DMS53 treated with DMSO at 0.1 percent for 48 hours (cell line): ENCODE measurements around the gene C1orf167.

Source experiments
- DNase-seq: peaks from one replicate; lab custom pipeline; 2025; ENCODE audit not compliant: unreplicated experiment; lab: John Stamatoyannopoulos, UW

The C1orf167 gene, protein sequence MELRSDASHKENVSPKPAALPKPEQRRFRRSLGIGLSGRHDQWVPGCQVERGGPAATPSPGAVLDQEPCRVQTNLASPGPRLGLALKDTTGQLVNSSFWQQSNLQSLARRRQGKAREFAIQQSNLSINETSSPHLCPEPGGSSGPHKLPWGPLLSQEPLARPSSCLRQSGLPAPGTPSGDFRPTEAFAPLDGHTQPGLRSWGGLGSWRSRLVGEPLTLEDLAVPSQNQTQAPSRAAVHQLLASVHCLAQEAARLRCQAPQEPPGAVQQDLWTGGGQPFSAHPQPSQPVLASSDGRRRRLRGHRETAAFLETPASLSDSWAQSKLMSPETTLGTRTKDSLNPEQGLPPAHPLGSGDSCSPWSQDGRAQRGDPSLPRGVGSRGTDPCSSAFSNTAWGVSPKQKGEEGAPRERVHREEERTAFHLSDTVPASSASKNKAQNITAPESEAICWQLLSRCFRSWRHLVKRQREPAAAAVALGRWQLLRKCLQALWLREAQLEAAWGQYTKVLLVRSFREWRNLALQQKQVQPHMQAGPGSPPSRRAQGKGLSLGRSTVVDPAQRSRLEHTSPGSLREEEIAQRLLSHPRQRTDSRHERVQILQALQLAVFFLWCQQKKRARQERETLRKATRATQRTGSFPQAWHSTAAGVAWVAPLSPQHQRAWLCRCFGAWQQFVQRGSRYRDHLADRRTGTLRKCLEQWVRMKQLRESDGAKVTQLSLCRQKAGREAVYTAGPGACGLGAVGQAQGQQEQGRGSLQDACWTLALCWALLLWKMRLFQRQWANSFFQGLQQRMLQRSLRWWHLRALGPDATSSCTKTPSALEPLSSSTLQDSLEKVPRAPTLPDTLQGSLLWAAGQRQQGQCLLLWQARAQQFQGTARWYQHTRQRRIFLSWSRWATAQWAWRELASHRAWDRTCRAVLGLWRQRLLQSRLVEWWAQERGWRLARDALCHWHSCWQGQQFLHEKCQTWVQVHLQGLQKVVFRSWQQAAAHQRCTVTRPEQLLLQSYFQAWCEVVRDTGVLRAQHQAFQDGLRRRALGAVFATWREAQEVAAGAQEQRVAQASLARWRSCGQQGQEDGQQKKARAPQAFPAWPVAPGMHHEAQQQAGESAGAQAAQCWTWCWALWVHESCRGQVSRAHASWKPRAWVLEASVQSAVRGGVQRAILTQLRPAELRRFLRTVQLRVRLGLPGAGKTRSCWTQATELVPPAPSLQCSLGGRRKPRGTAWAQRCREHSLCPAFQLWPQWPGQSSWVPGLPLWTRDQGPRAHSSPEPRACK (N-terminal part only)

DNA sequence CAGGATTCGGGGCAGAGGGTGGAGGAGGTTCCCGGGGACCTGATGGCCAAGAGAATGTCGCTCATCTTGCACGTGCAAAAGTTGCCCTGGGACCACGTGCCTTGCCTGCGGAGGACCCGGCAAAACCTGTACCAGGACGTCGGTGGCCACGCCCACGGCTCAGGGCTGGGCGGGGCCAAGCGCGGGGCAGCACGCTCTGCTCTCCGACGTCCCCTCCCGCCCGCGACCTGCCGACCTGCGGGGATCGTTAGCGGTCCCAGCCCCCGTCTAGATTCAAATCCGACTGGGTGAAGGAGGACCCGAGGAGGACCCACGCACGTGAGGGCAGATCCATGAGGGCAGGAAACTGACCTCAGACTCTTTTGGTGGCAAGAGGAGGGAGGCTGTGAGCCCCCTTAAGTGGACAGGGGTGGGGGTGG is at the start of gene C1orf167:
Gene C1orf167 (plus strand): TSS at position 206 of the 419 bp plus-strand sequence. CDS start 2,208 bp downstream, outside the sequence.
- DNase-seq: no peak

DNA sequence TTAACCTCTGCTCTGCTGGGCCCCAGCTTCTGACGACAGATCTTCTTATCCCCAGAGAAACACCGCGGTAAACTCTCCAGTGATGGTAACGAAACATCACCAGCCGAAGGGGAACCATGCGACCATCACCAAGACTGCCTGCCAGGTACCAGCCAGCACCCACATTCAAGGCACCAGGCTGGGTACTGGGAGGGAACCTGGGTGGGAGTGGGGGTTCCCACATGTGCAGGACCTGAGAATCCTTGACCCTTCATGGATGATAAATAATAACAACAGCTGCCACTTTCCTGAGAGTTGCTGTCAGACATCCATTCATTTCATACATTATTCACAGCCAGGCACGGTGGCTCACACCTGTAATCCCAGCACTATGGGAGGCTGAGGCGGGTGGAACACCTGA is 49.7 kb upstream of the C1orf167 start:
- DNase-seq: no peak

GRCh38 chr1:11713095-11713494 is 48.9 kb upstream of the C1orf167 start:
- DNase-seq: no peak

GRCh38 chr1:11714831-11715575 is 47.0 kb upstream of the C1orf167 start:
- no peak for DNase-seq

DNA sequence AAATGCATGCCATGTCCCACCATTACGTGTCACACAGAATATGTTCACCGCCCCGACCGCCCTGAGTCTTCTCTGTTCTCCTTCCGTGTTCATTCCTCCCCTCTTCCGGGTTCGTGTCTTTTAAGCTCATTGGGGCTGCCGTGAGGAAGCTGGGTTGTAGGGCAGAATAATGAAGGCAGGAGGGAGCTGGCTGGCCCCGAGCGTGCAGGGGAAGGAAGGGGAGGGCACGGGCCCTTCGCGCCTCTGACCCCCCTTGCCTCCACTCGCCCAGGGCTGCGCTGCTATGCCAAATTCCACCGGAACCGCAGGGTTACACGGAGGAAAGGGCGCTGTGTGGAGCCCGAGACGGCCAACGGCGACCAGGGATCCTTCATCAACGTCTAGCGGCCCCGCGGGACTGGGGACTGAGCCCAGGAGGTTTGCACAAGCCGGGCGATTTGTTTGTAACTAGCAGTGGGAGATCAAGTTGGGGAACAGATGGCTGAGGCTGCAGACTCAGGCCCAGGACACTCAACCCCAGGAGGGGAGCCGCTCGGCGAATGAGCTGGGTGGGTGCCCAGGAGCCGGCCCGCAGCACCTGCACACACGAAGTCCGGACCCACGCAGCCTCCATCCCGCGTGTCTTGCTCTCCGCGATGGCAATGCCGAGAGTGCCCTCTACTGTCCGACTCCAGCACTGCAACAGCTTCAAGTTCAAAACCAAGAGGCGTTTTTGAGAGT is 42.5 kb upstream of the C1orf167 start:
- DNase-seq: peak; percentile 70

- DNase-seq: no peak
These were observed 42.0 kb upstream of the C1orf167 start for GRCh38 chr1:11720033-11720376.

GRCh38 chr1:11720525-11720924 is 41.5 kb upstream of the C1orf167 start:
- DNase-seq: no peak

- no peak for DNase-seq
These were observed 40.7 kb upstream of the C1orf167 start for GRCh38 chr1:11721311-11721710.

DNA sequence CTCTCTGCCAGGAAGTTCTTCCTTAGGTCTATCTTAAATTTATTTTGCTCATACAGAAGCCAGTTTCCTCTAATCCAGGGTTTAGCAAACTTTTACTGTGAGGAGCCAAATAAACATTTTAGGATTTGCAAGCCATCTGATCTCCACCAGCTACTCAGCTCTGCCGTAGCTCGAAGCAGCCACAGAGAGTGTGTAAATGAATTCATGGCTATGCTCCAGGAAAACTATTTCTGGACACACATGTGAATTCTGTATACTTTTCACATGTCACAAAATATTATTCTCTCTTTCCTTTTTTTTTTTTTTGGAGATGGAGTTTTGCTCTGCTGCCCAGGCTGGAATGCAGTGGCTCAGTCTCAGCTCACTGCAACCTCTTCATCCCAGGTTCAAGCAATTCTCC is 39.5 kb upstream of the C1orf167 start:
- DNase-seq: no peak

DNA sequence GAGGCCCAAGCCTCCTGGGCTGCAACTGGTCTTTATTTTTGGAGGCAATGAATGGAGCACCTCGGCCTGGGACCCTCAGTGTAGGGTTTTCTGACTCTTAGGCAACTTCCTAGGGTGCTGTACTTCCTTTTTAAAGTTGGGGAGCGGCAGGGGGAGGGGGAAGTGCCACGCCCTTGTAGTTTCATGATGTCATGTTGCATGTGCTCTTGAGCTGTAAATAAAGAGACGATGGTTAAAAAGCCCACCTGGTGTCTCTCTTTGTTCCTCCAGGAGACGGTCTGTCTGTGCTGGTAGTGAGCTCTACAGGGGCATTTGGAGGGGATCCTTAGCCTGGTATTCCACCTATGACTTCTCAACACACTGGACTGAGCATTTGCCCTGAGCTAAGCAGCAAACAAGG is 36.4 kb upstream of the C1orf167 start:
- no peak for DNase-seq

GRCh38 chr1:11727119-11727518 is 34.9 kb upstream of the C1orf167 start:
- no peak for DNase-seq

- DNase-seq: no peak
These were observed 33.7 kb upstream of the C1orf167 start for GRCh38 chr1:11728126-11728806.

- no peak for DNase-seq
These were observed 32.9 kb upstream of the C1orf167 start for GRCh38 chr1:11729155-11729497.

DNA sequence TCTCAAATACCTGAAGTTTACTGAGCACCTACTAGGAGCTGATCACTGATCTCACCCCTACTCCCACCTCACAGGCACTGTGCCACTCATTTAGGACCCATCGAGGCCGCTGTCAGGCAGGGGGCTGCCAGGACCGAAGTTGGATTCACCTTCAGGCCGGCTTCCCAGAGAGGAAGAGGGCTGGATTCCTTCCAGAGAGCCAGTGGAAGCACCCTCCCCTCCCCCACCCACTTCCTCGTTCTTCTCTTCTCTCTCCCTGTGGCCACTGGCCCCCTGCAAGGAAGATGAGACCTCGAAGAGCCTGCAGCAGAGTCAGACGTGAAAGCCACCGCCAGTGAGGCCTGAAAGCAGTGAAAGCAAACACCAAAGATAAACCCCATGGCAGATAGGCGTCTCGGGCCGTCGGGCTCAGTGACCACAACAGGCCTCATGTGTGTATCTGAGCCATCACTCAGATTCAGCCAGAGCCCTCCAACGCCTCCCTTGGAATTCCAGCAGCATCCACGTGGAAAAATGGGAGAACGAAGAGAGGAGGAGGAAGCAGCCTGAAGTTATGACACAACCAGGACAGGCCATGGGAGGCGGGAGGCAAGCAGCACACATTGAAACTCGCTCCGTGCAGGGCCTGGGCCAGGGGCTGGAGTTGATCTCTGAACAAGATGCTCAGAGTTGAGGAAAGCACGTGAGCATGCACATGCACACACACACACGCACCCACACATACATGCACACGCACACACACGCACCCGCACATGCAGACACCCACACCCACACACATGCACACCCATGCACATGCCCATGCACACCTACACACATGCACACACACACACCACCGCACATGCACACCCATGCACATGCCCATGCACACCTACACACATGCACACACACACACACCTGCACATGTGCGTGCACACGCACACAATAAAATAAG is 32.2 kb upstream of the C1orf167 start:
- no peak for DNase-seq

- no peak for DNase-seq
These were observed 31.5 kb upstream of the C1orf167 start for GRCh38 chr1:11730429-11730891.

GRCh38 chr1:11731691-11732283 is 30.2 kb upstream of the C1orf167 start:
- DNase-seq: no peak

DNA sequence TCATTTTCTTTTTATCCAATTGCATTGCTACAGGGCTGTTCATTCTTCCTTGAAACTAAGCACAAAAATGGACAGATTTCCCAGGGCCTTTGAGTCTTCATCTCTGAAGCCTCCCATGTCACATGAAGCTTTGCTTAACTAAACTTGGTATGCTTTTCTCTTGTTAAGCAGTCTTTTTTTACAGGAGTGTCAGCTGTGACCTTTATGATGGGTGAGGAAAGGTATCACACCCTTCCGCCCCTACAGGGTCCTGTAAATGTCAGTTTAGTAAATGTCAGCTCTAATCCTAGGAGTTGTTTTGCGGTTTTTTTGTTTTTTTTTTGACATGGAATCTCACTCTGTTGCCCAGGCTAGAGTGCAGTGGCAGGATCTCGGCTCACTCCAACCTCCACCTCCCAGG is 28.7 kb upstream of the C1orf167 start:
- no peak for DNase-seq

DNA sequence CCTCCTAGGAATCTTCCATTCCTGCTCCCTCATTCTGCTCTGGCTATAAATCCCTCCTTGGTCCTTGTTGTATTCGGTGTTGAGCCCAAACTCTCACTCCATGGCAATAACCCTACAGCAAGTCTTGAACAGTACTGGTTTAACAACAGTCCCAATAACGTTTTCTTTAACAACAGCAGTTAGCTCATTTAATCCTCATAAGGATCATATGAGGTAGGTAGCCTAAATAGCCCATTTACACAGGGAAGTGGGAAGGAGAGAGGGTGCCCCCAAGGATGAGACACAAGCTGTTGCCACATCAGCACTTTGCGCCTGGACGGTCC is 26.5 kb upstream of the C1orf167 start:
- DNase-seq: no peak
